Esophagus squamous epithelium (tissue), 4 donors: ENCODE data around the gene BPIFB1.

Experiments
- CTCF ChIP-seq, 6 experiments: fragments of 450-650 bp in 4 of 6; fragments of 200-600 bp in 2 of 6; sonication (generic) in 2 of 6; IDR thresholded peaks; one replicate each; pipeline ENCODE4 v1.5.1; 2016 to 2019; ENCODE audit warnings: antibody characterized with exemption in 6 of 6, mild to moderate bottlenecking in 4 of 6, moderate library complexity in 4 of 6
- POLR2A ChIP-seq, 4 donors: fragments of 450-650 bp; IDR thresholded peaks; one replicate each; pipeline ENCODE4 v1.6.1; 2017; ENCODE audit warnings: antibody characterized with exemption in 4 of 4, mild to moderate bottlenecking in 4 of 4, moderate library complexity in 3 of 4

- no peak for TF ChIP-seq CTCF (IDR thresholded peaks at IDR 0.05)
- TF ChIP-seq POLR2A (IDR thresholded peaks at IDR 0.05): no peak
Measured at GRCh38 chr20:33263784-33264183, 19.2 kb upstream of the BPIFB1 start.
